HG02588 (cell line): ENCODE results near the gene BTBD9.

Source experiments
- ATAC-seq: cut with Tn5 transposase; IDR thresholded peaks from one replicate; pipeline ENCODE4 v1.9.1; 2021; ENCODE audit warnings: mild to moderate bottlenecking, moderate library complexity; ENCODE audit not compliant: unreplicated experiment

BTBD9 gene

DNA sequence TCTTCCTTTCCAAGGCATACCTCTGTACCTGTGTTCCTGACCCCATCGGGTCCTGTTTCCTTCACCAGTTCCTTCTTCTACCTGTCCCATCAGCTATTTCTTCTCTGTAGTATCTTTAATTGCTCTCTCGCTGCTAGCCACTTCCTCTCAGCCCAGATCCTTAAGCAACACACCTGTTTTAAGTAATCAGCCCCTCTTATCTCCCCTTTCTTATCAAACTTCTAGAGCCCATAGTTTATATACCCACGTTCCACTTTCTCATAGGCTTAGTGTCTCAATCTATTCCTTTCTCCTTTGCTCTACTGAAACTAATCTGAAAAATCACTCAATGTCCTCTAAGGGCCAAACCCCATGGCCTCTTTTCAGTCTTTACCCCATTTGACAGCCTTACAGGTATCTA lies 239.6 kb downstream of the BTBD9 start:
- no peak for ATAC-seq

DNA sequence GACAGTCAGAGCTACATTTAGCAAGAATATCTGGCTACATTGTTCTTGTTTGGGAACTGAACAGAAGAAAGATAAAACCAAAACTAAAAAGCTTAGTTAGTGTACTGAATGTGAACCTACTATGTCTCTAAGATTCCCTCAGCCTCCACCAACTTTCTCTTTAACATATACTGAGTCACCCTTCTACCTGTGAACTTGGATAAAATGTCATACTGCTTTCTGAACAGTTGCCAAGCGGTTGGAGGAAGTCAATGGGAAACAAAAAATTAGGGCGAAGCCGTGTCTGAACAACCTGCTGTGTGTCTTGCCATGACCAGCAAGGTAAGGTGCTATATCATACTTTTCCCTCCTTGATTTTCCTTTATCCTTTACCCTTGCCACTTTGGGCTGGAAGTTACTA lies 243.5 kb downstream of the BTBD9 start:
- ATAC-seq: no peak

DNA sequence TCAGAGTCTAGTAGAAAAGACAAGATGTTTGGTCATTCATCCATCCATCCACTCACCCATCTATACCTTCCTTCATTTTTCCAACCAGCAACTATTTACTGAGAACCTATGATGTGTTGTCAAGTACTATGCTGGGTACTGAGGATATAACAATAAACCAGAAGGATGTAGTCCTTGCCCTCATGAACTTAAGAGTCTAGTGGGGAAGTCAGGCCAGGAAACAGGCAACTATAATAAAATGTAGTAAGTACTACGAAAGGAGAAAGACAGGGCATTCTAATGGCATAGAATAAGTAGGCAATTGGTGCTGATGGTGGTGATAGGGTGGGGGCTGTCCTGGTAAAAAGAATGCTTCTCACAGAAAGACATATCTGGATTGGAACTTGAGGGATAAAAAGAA lies 245.7 kb downstream of the BTBD9 start:
- no peak for ATAC-seq

DNA sequence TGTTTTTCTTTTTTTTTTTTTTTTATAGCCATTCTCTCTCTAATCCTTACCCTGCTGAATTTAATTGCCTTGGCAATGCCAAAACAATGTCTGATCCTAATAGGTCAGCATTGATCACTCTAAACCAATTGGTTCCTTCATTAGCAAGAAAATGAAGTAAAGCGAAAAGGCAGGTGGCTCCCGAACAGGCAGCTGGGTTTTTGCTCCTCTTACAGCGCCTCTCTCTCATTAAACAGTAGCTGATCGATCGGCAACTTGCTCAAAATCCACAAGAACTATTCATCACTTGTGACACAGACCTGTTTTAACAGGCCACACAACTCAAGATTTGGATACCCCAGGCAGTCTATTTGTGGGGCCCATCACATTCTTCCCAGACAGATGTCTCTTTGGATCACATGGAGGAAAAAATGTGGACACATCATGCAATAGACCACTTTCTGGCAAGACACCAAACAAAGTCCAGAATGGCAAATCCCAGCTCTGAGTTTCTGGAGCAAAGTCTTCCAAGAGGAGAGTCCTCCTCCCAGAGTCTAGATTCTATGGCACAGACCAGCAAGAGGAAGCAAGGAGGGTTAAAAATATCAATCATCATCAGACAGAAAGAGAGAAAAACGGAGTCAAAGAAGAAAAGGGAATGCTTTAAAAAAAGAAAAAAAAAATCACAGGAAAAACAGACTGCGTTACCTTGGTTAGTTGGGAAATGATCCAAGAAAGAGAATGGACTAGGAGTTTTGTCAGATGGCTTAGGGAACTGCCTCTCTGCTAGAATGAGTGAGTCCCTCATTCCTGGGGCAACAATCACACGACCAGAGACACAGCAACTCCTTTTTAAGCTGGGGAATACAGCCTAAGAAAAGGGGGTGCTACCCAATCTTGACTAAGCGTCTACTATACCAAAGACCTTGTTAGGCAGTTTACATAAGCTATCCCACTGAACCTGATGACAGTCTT lies 247.8 kb downstream of the BTBD9 start:
- no peak for ATAC-seq

DNA sequence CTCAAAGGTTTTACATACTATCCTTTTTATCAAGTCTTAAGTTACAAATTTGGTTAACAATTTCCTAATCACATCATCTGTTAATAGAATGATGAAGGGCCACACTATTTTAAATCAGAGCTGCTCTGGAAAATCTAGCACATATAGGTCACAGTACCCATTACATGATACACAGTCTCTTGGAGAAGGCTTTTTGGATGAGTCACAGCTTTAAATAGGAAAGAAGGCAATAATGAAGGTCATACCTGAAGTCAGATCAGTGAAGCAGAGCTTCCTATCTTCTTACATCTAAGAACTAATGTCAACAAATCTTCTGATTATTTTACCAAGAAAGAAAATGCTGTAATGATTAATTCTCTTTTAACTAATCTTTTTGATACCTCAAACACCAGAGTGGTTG lies 248.5 kb downstream of the BTBD9 start:
- no peak for ATAC-seq

DNA sequence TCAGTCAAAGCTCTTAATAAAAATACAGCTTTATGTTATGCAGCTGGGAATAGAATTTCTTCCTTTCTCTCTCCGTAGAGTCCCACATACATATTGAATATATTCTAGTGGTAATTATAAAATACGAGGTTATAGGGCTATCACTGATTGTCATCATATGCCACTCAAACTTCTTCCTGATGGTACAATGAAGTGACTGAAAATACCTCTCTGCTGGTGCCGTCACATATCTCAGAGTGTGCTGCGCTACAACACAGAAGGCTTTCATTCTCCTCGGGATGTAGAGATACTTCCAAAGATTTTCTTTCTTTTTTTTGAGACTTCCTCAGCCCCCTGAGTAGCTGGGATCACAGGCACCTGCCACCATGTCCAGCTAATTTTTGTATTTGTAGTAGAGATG lies 249.9 kb downstream of the BTBD9 start:
- no peak for ATAC-seq

DNA sequence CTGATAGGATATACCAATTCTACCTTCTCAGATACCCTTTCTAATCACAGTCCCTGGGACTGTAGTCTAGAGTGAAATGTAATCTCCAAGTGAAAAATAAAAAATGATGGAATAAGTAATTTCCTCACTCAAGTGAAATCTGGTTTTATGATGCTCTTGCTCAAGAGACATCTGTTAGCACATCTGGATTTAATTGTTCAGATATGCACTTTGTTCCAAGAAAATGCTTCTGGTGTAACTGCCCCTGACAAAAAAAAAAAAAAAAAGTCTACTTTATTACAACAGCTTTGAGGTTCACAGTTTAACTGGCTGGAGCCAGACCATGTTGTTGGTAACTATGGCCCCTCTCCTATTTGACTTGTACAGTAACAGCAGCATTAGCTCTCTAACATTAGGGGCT lies 251.8 kb downstream of the BTBD9 start:
- ATAC-seq: no peak

DNA sequence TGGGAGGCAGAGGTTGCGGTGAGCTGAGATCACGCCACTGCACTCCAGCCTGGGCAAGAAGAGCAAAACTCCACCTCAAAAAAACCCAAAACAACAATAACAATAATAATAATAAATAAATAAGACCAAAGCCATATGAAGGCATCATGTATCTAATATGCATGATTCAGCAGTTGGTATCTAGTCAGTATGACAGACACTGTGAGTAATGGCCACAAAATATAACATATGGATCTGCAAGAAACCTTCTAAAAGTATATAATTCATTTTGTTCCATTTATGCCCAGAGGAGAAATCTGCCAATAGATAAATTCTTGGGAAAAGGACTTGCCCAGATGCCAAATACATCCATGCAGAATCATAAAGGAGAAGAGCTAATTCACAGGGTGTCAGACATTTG lies 252.3 kb downstream of the BTBD9 start:
- no peak for ATAC-seq

DNA sequence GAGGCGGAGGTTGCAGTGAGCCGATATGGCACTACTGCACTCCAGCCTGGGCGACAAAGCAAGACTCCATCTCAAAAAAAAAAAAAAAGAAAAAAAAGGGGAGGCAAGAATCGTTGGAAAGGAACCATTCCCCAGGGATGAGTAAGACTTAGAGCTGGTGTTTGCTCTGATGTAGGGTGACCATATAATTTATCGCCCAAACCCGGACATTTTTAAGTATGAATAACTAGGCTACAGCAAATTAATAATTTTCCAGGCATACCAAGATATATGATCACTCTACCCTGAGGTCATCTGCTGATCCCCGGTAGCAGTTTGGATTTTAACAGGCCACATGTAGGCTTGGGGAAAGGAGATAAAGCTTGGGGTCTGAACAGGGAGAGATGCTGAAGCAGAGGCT lies 260.9 kb downstream of the BTBD9 start:
- ATAC-seq: no peak

DNA sequence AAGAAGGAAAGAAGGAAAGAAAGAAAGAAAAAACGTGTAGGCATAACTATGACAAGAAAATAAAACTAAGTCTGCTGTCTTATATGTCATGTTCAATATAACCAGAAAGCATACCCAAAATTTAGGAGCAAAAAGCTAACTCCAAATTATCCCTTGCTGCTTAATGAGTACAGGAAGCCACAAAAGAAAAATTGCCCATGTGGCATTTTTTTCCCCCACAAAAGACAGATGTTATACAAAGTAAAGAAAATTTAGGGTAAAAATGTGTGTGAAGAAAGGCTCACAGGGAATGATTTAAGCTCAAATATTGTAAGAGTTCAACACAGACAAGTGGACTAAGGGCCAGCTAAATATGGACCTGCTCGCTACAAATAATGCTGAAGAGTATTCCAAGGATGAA lies 263.8 kb downstream of the BTBD9 start:
- no peak for ATAC-seq

DNA sequence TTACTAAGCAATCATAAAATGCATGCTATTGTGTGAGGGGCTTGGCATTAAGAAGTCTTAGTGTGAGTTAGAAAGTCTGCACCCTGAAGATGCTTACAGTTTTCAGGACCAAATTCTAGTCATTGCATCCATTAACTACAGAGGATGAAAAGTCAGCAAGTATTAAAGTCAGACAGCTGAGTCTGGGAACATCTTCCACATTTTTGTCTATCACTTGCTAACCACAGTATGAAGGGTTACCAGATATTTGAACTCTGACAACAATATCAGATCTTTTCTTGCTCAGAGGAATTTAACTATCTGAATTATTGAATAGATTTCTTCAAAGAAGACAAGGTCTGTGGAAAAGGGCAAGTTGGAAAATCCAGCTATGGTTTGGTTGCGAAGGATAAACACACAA lies 264.4 kb downstream of the BTBD9 start:
- ATAC-seq: no peak

DNA sequence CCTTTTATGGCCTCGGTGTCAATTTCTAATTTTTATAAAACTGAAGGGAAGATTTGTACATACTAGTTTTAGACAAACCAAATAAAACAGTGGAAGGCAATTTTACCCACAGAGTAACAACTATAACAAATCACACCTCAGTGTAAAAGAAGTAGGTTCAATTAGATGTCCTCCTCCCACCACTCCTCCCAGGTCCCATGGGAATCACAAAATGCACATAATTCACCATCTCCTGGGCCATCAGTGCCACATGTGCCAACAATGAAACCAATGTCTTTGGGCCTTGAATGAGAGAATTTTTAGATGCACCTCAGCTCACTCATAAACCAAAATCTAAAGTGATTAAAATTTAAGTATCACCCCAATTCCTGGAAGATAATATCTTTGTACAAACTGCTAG lies 267.8 kb downstream of the BTBD9 start:
- ATAC-seq: no peak

DNA sequence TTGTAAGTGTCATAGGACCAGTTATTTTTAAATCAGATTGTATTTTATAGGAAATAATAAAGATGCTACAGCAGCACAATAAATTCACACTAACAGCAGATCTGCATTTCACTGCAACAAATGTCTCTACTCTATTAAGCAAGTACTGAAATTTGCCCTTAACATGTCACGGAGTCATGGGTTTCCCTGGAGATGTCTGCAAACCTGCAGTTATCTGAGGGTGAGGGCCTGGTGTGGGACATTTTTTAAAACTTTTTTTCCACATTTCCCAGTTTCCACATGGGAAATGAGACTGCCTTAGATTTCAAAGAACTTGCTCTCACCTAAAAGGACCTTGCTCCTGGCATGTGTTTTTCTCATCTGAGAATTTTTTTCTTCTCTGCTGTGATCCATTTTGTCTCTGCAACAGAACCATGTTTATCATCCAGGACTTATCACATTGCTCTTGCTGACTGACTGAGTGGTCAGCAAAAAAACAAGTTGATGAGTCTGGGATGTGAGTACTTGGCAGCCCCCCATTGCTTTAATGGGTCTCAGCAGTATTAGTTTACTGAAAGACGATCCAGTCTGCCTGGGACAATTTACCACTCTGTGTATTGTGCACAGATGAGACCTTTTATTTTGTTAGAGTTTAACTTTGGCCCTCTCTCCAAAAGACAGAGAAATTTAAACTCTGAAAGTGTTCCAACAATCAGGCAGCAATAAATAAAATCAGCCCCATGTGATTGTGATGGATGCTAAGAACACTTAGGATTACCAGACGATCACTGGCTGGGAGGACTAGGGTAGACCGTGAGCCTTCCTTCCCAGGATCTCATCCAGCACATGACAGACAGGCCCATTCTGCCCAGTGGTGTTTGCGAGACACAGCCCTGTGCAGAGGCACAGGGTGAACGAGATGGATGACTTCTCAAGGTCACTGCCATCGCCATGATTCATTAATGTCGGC lies 268.8 kb downstream of the BTBD9 start:
- ATAC-seq: no peak

DNA sequence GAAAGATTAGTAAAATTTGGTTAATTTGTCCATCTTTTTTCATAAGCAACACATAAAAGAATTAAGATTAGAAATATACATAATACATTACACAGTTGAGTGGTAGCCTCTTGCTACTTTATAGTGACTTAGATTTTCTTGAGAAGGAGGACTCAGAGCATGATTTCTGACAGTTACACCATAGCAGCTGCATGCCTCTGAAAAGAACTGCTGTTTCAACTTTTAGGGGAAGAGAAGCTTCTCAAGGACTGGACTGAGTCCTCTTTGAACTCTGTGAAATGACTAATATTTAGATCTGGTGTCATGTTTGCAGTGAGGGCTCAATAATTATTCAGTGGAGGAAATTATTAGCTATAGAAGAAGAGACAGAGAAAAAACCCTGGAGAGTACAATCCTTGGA lies 272.5 kb downstream of the BTBD9 start:
- no peak for ATAC-seq

DNA sequence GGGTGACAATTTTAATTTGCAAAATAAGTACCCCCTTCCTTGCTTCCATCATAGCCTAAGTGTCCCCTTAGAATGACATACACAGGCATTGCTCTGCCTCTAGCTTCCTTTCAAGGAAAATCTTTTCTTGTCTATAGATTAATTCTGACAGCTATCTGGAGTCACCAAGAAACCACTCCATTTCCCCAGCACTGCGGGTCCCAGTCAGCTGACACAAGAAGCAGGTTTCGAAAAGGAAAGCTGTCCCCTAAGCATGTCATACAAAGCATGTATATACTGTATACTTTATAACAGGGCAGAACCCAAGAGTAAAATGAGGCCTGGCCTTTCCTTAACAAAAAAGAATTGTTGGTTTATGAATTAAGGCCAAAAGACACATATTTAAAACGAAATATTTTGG lies 273.5 kb downstream of the BTBD9 start:
- ATAC-seq: no peak

DNA sequence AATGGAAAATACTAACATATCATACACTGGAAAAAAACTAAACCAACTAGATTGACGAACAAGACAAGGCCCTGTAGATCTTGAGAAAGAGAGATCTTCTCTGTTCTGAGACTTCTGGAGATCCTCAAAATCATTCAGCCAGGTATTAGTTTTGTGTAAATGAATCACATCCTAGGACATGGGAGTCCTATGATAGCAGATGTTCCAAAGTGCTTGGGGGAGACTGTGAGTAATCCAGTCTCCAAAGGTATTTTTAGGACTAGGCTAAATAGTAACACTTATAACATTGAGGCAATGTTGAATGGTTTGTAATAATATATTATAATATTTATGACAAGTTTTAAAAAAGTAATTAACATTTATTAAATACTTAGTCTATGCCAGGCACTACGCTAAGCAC lies 275.0 kb downstream of the BTBD9 start:
- ATAC-seq: no peak

DNA sequence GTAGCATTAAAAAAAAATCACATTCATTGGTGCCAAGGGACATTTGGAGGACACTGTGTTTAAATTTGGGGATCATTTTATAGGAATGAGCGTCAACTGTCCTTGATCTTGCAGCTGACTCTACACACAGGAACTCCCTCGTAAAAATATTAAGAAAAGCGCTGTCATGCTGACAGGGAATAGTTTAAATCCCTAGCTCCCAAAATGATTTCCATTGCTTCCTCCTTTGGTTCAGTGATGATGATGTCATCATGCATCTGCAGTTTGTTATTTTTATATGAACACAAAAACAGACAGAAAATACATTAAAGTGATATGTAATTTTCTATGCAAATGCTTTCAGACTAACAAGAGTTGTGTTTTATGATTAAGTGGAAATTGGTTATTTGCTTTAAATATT lies 275.6 kb downstream of the BTBD9 start:
- no peak for ATAC-seq

DNA sequence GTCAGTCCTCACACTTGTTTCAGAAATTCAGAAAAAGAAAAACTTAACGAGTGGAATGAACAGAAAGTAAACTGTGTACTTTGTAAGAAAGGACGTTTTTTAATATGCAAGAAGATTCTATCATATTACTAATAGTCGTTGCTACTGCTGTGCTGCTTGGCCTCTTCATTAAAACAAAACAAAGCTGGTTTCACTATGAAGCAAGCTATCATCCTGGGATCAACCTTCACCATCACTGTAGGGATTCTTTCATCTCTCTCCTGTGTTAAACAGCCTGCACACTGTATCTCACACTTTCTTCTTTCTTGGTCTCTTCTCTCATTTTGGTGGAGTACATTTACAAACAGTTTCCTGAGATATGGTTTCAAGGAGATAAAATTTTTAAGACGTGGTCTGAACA lies 284.2 kb downstream of the BTBD9 start:
- ATAC-seq: no peak

DNA sequence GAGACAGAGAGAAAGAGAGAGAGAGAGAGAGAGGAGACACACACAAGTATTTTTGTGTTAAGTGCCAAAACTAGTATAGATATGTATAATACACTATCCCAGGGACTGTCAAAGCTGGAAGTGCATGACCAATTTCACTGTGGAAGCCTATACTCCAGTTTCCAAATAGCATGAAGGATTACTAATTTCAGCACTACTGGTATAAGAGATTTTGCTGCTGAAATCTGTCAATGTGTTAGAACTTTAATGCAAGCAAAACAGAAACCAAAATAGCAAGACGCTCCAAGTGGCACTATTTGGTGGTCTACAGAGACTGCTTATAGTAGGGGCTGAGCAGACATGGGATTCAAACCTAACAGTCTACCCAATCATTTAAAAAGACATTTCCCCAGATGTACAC lies 284.8 kb downstream of the BTBD9 start:
- no peak for ATAC-seq

DNA sequence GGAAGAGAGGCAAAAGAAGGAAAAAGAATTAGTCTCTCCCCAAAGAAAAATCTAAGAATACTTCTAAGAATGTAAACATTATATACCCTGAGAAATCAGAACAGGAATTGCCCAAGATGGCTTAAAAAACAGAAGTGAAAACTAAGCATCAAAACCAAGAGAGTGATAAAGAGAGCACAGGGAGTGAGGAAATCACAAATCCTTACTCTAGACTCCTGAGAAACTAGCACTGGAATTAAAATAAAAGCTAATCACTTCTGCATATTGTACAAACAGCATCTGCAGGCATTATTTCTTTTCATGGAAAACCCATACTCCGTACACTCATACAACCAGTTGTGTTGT lies 285.7 kb downstream of the BTBD9 start:
- ATAC-seq: no peak

DNA sequence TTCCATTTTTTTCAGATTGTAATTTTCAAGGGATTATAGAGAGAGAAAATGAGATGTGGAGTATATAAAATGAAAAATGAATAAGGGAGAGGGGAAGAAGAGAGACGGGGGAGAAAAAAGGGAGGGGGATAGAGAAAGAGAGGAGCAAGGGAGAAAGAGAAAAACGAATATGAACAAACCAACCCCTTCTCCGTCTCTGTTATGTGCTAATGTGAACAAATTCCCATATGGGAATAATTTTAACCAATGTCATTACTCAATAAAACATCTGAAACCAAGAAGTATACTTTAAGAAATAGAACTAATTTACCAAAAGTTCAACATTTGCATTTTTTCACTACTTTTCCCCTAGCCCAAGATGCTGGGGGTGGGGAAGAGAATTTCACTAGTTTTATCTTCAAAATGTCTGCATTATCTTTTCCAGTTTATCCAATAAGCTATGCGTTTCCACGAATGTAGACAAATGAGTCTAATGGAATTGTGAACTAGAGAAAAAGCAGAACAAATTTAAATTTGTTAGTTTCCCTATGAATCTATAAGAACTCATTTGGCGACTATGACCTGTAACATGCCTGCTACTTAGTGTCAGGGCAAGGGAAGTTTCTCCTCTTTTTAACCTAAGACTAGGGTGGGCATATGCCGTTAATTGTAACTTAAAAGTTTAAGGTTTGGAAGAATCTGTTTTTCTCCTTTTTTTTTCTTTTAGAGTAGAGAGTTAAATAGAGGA lies 286.3 kb downstream of the BTBD9 start:
- ATAC-seq: no peak
